Urinary bladder (tissue), 4 donors: ENCODE data around the gene APCDD1L. TPM values are rescaled to one million over a fixed set of nuclear protein-coding genes. Genes with fewer than 3 reads are reported as not detected.

Experiments
- DNase-seq: peaks from one replicate; pipeline ENCODE4 v3.0.0-alpha.2; 2015; ENCODE audit errors: extremely low spot score
- H3K27ac ChIP-seq: one replicate; pipeline ENCODE4 v1.5.1; 2013; ENCODE audit warnings: low read depth, mild to moderate bottlenecking, moderate library complexity
- H3K36me3 ChIP-seq: one replicate; pipeline ENCODE4 v1.6.1; 2013; ENCODE audit warnings: mild to moderate bottlenecking, moderate library complexity; ENCODE audit not compliant: insufficient read depth
- H3K4me1 ChIP-seq: one replicate; pipeline ENCODE4 v1.6.1; 2013; ENCODE audit warnings: mild to moderate bottlenecking, moderate library complexity; ENCODE audit not compliant: insufficient read depth
- H3K4me3 ChIP-seq: one replicate; pipeline ENCODE4 v1.5.1; 2013; ENCODE audit warnings: low read depth, low read length
- WGBS: extraction: QIAGEN DNeasy Blood & Tissue Kit; methylation state at CpG from one replicate; pipeline ENCODE4 v1.1.7; 2013; 5-methylcytosine and 5-hydroxymethylcytosine counted together
- polyA plus RNA-seq: library from polyadenylated mRNA; stranded (reverse); fragments of 200-250 nt; gene quantifications from one replicate; pipeline ENCODE4 v1.2.3, GENCODE V29; 2013
- total RNA-seq: library from RNA; depleted of rRNA; stranded (reverse); fragments of >200 nt; gene quantifications from one replicate; pipeline ENCODE4 v1.2.3, GENCODE V29; 2014
- donor health status: healthy with polysubstance abuse.
- donor health status: healthy.

APCDD1L gene
- total and polyA plus RNA-seq, 2 donors: 3.9 to 5.6 TPM

DNA sequence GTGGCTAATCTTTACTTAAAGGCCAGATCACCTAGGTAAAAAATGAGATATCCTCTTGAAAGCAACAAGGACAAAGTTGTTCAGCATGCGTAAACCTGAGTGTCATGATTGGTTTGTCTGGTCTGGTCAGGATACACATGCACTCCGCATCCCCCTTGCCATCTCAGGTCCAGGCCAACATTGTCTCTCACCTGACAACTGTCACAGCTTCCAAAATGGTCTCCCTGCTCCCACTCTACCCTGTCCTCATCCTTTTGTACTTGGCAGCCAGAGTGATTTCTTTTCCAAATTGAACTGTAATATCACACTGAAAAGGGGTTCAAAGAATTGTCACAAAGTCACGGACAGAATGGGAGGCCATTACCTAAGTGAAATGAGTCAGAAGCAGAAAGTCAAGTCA lies 21.1 kb upstream of the APCDD1L start:
- no peaks in the 10 kb centered on the region for H3K36me3 ChIP-seq
- no peak overlapping the region for H3K4me3 ChIP-seq
- no peaks in the 10 kb centered on the region for H3K4me1 ChIP-seq
- WGBS: 94% methylated on average over 3 of the region's 3 CpGs
- DNase-seq: no peak
- no peak overlapping the region for H3K27ac ChIP-seq

DNA sequence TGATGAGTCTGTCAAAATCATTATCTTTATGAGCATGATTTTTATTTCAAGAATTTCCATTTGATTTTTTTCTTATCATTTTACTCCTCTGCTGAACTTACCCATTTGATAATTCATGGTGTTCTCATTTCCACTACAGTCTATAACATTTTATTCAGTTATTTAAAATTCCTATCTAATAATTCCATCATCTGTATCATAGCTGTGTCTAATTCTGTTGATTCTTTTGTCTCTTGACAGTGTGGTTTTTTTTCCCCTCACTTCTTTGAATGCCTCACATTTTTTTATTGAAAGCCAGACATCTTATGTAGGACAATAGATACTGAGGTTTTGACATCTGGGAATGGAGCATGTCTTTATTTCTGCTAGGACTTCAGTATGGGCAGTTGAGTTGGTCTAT lies 16.5 kb upstream of the APCDD1L start:
- Histone ChIP-seq H3K4me1 (no peaks in the 10 kb centered on the region), H3K4me3 (no peak overlapping the region), H3K36me3 (no peaks in the 10 kb centered on the region), H3K27ac (no peak overlapping the region)
- DNase-seq: no peak

DNA sequence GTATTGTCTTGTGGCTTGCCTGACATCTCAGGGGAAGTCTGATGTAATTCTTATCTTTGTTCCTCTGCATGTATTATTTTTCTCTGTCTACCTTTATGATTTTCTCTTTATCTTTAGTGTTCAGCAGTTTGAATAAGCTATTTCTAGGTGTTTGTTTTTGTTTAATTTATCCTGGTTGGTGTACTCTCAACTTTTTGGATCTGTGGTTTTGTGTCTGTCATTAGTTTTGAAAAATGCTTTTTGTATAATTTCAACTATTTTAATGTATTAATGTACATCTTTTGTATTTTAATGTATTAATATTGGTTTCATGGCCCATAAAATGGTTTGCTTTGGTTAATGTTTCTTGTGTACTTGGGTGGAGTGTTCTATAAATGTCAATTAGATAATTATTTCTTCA lies 15.9 kb upstream of the APCDD1L start:
- no peak overlapping the region for H3K4me3 ChIP-seq
- no peaks in the 10 kb centered on the region for H3K36me3 ChIP-seq
- no peak for DNase-seq
- H3K27ac ChIP-seq: no peak overlapping the region
- H3K4me1 ChIP-seq: no peaks in the 10 kb centered on the region

DNA sequence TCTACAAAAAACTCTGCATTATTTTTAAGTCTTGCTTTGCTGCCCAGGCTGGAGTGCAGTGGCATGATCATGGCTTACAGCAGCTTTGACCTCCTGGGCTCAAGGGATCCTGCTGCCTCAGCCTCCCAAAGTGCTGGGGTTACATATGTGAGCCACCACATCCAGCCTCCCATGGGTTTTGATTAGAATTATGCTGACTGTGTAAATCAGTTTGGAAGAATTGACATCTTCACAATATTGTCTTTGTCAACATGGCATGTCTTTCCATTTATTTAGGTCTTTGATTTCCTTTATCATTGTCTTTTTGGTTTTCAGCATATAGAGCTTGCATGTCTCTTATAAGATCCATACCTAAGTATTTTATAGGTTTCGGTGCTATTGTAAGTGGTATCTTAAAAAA lies 13.2 kb upstream of the APCDD1L start:
- H3K4me3 ChIP-seq: no peak overlapping the region
- no peak for DNase-seq
- H3K27ac ChIP-seq: no peak overlapping the region
- no peaks in the 10 kb centered on the region for H3K4me1 ChIP-seq
- H3K36me3 ChIP-seq: no peaks in the 10 kb centered on the region
- WGBS: 98% methylated on average over 1 of the region's 1 CpG

DNA sequence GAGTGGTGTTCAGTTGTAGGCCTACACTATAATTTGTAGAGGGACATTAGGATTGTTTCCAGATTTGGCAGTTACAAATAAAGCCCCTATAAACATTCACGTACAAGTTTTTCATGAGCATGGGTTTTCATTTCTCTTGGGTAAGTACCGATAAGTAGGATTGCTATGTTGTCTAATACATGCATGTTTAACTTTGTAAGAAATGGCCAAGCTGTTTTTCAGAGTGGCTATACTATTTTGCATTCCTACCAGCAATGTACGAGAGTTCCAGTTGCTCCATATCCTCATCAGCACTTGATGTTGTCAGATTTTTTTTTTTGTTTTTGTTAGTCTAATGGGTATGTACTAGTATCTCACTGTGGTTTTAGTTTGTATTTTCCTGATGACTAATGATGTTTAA lies 11.2 kb upstream of the APCDD1L start:
- no peak overlapping the region for H3K27ac ChIP-seq
- WGBS: 94% methylated on average over 3 of the region's 3 CpGs
- H3K4me3 ChIP-seq: no peak overlapping the region
- no peak for DNase-seq
- no peaks in the 10 kb centered on the region for H3K4me1 ChIP-seq
- no peaks in the 10 kb centered on the region for H3K36me3 ChIP-seq

DNA sequence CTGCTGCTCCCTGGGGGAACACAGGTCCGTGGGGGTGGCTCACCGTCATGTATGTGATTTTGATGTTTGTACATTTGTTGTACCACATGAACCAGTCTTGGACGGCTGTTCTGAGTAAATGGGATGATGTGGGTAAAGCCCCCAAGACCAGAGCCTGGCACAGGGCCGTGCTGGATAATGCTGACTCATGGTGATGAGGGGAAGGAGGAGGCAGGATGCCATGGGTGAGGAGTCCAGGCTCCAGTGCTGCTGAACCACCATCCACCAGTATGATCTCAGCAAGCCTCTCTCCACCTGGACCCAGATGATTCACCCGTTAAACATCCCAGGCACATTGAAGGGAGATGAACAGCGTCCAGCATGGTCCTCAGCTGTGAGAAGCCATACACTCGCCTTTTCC lies 9.6 kb upstream of the APCDD1L start:
- no peak for DNase-seq

DNA sequence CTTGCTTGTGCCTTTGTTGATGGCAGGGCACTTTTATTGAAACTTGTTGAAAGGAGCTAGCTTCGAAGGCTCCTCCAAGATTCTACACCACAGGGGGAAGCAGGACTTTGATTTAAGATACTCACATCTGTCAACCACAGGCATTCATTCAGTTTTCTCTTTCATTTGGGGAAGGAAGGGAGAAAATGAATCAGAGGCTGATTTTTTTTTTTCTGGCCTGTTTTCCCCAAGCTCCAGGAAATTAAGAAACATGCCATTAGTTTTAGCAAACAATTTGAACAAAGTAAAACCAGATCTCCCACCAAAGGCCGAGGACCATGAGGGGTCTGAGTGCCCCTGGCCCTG lies 8.7 kb upstream of the APCDD1L start:
- H3K36me3 ChIP-seq: no peaks in the 10 kb centered on the region
- no peak overlapping the region for H3K4me3 ChIP-seq
- DNase-seq: no peak
- no peak overlapping the region for H3K27ac ChIP-seq
- no peaks in the 10 kb centered on the region for H3K4me1 ChIP-seq
- WGBS: 58% methylated on average over 2 of the region's 2 CpGs

More for the DNA sequence above, 9.6 kb upstream of the APCDD1L start:
- Histone ChIP-seq H3K36me3 (no peaks in the 10 kb centered on the region), H3K4me1 (no peaks in the 10 kb centered on the region), H3K4me3 (no peak overlapping the region), H3K27ac (no peak overlapping the region)
- 78% methylated on average over 7 of the region's 7 CpGs for WGBS

DNA sequence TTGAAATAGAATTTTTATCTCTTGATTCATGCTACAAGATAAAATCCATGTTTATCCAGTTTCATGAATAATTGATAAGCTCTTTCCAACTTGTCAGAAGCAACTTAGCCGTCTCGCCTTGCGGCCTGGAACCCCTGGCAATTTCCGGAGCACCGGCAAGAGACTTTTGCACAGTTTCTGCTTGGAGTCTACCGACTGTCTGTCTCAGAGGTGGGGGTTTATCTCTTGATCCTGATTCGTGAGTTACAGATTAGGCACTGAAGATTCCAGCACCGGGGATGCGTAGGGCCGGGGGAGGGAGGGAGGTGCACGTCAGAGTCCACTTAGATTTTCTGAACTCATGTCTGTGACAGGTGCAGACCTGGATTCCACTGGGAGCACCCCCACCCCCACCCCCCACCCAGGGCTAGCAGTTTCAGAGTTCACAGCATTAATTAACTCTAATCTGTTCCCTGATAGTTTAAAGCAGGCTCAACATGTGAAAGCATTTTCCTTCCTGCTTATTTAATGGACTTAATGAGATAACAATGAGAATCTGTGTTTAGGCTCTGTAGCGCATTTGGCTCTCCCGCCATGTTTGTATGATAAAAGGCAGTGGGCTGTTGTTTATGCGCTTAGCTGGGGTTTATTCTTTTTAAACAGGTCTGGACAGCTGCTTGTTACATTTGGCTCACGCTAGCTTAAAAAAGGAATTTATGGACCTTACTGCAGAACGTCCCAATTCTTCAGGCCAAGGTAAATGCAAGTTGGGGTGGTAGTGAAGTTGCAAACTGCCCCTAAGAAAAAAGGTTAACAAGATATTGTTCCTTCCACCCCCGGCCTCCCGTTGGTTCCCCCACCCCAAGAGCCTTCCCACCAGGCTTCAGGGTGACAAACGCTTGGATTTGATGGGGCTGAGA lies 8.1 kb upstream of the APCDD1L start:
- H3K4me3 ChIP-seq: no peak overlapping the region
- no peaks in the 10 kb centered on the region for H3K4me1 ChIP-seq
- H3K27ac ChIP-seq: no peak overlapping the region
- H3K36me3 ChIP-seq: no peaks in the 10 kb centered on the region
- DNase-seq: no peak
- WGBS: 24% methylated on average over 19 of the region's 19 CpGs

DNA sequence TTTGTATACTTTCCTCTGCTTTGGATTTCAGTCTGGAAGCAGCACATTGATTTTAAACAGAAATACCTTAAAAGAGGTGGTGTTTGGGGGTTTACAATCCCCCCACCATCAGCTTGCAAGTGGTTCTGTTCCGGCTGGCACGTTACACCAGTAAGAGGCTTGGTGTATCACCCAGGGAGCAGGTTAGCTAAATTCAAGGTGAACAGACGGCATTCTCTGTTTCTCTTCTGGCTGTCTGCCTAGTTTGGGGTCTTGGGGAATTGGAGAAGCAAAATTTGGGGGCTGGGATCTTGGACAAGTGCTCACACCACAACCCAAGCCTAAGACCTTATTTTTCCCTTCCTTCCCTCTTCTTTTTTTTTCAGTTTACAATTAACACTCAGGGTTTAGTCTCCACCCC lies 7.5 kb upstream of the APCDD1L start:
- Histone ChIP-seq H3K4me3 (no peak overlapping the region), H3K4me1 (no peaks in the 10 kb centered on the region), H3K36me3 (no peaks in the 10 kb centered on the region), H3K27ac (no peak overlapping the region)
- no peak for DNase-seq
- WGBS: 46% methylated on average over 3 of the region's 3 CpGs

DNA sequence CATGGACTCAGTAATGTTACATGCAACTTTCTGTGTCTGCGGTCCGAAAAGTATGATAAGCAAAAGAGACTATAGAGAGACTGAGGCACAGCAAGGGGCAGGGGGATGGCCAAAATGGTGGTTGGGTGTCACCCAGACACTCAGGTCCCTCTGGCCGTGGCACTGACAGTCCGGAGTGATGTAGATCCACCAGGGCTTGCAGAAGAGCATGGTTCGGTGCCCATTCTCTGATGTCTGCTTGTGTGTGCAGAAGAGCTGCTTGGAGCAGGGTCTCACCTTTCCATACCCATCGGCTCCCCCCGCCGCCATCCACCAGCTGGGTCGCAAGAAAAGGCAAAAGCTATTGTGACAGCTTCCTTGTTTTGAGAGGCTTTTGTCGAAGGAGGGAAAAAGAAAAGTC lies 6.6 kb upstream of the APCDD1L start:
- no peak overlapping the region for H3K27ac ChIP-seq
- no peak for DNase-seq
- H3K4me1 ChIP-seq: no peaks in the 10 kb centered on the region
- no peak overlapping the region for H3K4me3 ChIP-seq
- WGBS: 90% methylated on average over 10 of the region's 10 CpGs
- no peaks in the 10 kb centered on the region for H3K36me3 ChIP-seq

DNA sequence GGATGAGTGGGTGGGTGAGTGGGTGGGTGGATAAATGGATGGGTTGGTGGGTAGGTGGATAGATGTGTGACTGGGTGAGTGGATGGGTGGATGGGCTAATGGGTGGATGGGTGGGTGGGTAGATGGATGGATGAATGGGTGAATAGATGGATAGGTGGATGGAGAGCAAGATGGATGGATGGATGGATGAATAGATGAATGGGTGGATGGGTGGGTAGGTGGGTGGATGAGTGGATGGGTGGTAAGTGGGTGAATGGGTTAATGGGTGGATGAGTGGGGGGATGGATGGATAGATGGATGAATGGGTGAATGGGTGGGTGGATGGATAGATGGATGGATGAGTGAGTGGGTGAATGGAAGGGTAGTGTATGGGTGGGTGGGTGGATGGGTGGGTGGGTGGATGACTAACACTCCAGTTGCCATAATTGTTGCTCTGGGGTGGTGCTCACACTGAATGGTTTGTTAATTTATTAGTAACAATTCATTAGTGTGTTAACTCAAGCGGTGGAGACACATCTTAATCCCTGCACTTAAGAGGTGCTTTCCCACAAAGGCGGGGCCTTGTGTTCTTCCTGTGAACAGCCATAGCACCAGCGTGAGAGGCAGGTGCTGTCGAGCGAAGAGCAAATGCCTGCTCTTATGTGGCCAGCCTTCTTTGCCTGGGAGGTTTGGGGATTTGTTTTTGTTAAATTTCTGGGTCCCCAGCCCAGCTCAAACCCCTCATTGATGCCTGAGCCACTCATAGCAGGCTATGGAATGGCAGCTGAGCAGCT lies 4.9 kb upstream of the APCDD1L start:
- Histone ChIP-seq H3K4me1 (no peaks in the 10 kb centered on the region), H3K36me3 (no peaks in the 10 kb centered on the region), H3K27ac (no peak overlapping the region), H3K4me3 (no peak overlapping the region)
- WGBS: 97% methylated on average over 5 of the region's 5 CpGs
- DNase-seq: no peak

DNA sequence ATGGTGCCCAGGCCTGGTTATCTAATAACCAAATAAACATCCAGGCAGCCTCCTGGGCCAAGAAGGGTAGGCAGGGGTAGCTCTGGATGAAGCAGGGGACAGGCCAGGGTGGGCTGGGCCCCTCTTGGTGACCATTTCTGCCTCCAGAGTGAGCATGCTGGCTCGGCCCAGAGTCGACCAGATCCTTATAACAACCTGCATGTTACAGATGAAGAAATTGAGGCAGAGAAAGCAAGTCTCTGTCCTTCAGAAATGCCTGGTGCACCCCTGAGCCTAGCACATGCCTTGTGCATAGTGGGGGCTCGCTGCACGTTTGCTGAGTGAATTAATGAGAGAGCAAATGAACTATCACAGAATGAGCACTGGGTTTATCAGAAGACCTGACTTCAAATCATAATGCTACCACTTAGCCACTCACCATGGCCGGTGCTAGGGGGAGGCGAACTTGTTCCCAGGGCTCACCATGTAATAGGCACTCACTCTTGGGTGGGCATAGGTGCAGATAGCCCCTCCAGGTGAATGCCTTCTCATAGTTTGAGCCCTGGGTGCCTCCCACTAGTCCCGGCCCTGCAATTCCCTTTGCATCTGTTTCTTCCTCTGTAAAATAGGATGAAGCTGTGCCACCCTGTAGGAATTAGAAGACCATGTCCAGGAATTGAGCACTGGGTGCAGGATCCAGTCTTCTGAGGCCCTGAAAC lies 3.8 kb upstream of the APCDD1L start:
- Histone ChIP-seq H3K4me1 (no peaks in the 10 kb centered on the region), H3K36me3 (no peaks in the 10 kb centered on the region), H3K27ac (no peak overlapping the region), H3K4me3 (no peak overlapping the region)
- DNase-seq: no peak
- WGBS: 83% methylated on average over 7 of the region's 7 CpGs

DNA sequence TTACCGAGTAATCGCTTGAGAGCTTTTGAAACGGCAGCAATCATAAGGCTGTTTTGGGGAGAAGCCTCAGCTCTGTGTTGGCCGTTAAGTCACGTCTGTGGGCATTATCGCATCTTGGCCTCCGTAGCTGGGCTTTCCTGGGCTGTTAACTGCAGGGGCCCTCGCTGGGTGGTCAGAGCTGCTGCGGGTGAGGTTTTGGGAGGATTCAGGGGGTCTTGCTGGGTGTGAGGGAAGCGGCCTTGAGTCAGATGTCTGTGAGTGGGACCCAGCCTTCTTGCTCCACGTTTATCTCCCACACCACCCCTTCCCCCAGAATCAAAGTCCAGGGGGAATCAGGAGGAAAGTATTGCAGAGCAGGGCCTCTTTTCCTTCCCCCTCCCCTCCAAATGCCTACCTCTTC lies 3.2 kb upstream of the APCDD1L start:
- DNase-seq: no peak

More for the DNA sequence above, 3.2 kb upstream of the APCDD1L start:
- H3K4me3 ChIP-seq: no peak overlapping the region
- H3K27ac ChIP-seq: no peak overlapping the region
- no peaks in the 10 kb centered on the region for H3K4me1 ChIP-seq
- 65% methylated on average over 11 of the region's 11 CpGs for WGBS
- no peaks in the 10 kb centered on the region for H3K36me3 ChIP-seq
